Left renal cortex interstitium (tissue), 4 donors: Measurements from ENCODE around the gene ADGRG2. TPM values are rescaled to one million over a fixed set of nuclear protein-coding genes. Genes with fewer than 3 reads are reported as not detected.

Experiments
- DNase-seq, 4 donors: peaks; one replicate each; pipeline ENCODE4 v3.0.0-alpha.2; 2013; ENCODE audit warnings: low read depth in 4 of 4, low spot score in 2 of 4, missing footprints in 1 of 4
- polyA plus RNA-seq, 4 donors: library from polyadenylated mRNA; unstranded; fragments of 120-200 nt; gene quantifications; one replicate each; pipeline ENCODE4 v1.2.1, GENCODE V29; 2013; ENCODE audit not compliant: insufficient read length in 4 of 4

Gene ADGRG2
- polyA plus RNA-seq, 4 donors, result 12.2 to 20.0 (median 15.5) TPM

- no peak for DNase-seq
Measured at GRCh38 chrX:18962329-18962728, 159.9 kb downstream of the ADGRG2 start.

GRCh38 chrX:18961686-18962085 lies 160.6 kb downstream of the ADGRG2 start:
- DNase-seq, result no peak

GRCh38 chrX:18956303-18957032 lies 165.8 kb downstream of the ADGRG2 start:
- no peak for DNase-seq

GRCh38 chrX:18955676-18956075 lies 166.6 kb downstream of the ADGRG2 start:
- no peak for DNase-seq

GRCh38 chrX:18951032-18951431 lies 171.2 kb downstream of the ADGRG2 start:
- DNase-seq, result no peak

- no peak for DNase-seq
Measured at GRCh38 chrX:18949944-18950301, 172.3 kb downstream of the ADGRG2 start.

- DNase-seq, result no peak
Measured at GRCh38 chrX:18949291-18949943, 172.9 kb downstream of the ADGRG2 start.

GRCh38 chrX:18946611-18947010 lies 175.7 kb downstream of the ADGRG2 start:
- DNase-seq, result no peak

- no peak for DNase-seq
Measured at GRCh38 chrX:18946157-18946556, 176.1 kb downstream of the ADGRG2 start.

- no peak for DNase-seq
Measured at GRCh38 chrX:18945483-18945882, 176.8 kb downstream of the ADGRG2 start.

GRCh38 chrX:18944482-18944881 lies 177.8 kb downstream of the ADGRG2 start:
- no peak for DNase-seq

GRCh38 chrX:18941896-18942295 lies 180.4 kb downstream of the ADGRG2 start:
- DNase-seq, result no peak

Other genes starting within 250 kb of the ADGRG2 start
- gene PHKA2, start 138.4 kb downstream of the ADGRG2 start, polyA plus RNA-seq, result 10 to 100 TPM; 33.3 to 52.8 (median 43.6) TPM
- gene PDHA1, start 221.5 kb upstream of the ADGRG2 start, polyA plus RNA-seq, result 100 to 1,000 TPM; 215 to 276 (median 226) TPM